Activated T-helper 17 cell treated with anti-CD3 and anti-CD28 coated beads, Interleukin-2, amount 50 U/mL, for 72 hours (primary cell): Measurements from ENCODE around the gene CCDC57. TPM values are rescaled to one million over a fixed set of nuclear protein-coding genes. Genes with fewer than 3 reads are reported as not detected.
A peak's percentile ranks its signal among the peaks of the same experiment; 100 is the strongest.

ENCODE experiments used
- ATAC-seq: fragments of 150-1000 bp; cut with Tn5 transposase; replicated peaks from 2 replicates; pipeline ENCODE4 v1.10.0; 2021; ENCODE audit warnings: mild to moderate bottlenecking, moderate library complexity
- H3K27ac Mint-ChIP-seq: one replicate; pipeline ENCODE4 v1.8.0; 2022; ENCODE audit warnings: mixed read lengths
- H3K27me3 Mint-ChIP-seq: one replicate; pipeline ENCODE4 v1.8.0; 2022; ENCODE audit warnings: mixed read lengths
- H3K36me3 Mint-ChIP-seq: one replicate; pipeline ENCODE4 v1.8.0; 2022; ENCODE audit warnings: low read depth, mild to moderate bottlenecking, mixed read lengths
- H3K4me1 Mint-ChIP-seq: one replicate; pipeline ENCODE4 v1.8.0; 2022; ENCODE audit warnings: mixed read lengths
- H3K4me3 Mint-ChIP-seq: one replicate; pipeline ENCODE4 v1.8.0; 2022; ENCODE audit warnings: mild to moderate bottlenecking, mixed read lengths
- H3K9me3 Mint-ChIP-seq: one replicate; pipeline ENCODE4 v1.8.0; 2022; ENCODE audit warnings: mixed read lengths
- total RNA-seq, 2 donors: library from RNA; stranded (reverse); gene quantifications; one replicate each; pipeline ENCODE4 v1.2.3, GENCODE V29; 2022

Gene CCDC57
- total RNA-seq, 2 donors from 2014 or later: 36.9 to 37.7 TPM

DNA sequence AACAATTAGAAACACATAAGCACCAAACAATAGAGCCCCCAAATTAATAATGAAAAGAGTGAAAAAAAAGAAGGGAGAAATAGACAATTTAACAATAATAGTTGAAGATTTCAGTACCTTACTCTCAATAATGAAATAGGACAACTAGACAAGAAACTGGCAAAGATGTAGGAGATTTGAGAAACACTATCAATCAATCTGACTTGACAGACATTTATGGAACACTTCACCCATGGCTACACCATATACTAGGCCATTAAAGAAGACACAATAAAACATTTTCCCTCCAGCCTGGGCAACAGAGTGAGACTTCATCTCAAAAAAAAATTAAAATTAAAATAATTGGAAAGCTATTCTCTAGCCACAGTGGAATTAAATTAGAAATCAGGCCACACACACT lies 142.0 kb downstream of the CCDC57 start:
- no peaks in the 10 kb centered on the region for H3K4me1 Mint-ChIP-seq
- H3K9me3 Mint-ChIP-seq: no peaks in the 10 kb centered on the region
- ATAC-seq: no peak
- no peaks in the 10 kb centered on the region for H3K27me3 Mint-ChIP-seq
- no peaks in the 10 kb centered on the region for H3K36me3 Mint-ChIP-seq
- H3K4me3 Mint-ChIP-seq: no peak overlapping the region
- no peak overlapping the region for H3K27ac Mint-ChIP-seq

DNA sequence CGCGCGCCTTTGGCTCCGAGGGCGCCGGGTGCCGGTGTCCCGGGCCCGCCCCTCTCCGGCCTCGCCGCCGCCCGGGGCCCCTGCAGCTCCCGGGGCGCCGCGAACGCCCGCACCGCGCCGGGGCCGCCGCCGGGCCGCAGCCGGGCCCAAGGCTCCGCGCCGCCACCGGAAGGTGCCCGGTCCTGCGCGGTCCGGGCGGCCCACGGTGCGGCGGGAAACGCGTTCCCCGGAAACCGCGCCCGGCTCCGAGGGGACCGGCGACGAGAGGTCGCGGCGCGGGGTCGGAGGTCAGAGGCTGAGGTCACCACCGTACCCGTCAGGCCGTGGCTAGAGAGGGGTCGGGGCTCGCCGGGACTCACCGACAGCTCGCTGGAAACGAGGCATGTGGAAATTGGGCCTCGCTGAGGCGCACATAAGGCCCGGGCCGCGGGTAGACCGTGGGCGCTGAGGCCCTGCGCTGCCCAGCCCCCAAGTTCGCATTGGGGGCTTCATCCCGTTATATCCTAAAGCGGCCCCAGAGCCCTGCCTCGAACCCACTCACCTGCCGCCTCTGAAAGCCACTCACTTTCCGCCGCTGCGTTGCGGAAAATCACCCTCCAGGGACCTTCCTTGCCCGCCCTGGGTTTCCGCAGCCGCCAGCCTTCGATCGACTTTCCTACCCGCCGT lies 146.9 kb downstream of the CCDC57 start, which contains the start of gene DUS1L:
Gene DUS1L (minus strand): TSS at position 167 of the 666 bp plus-strand sequence. CDS start 745 bp downstream, outside the sequence.
- Mint-ChIP-seq H3K27ac (peak within 1 kb of the TSS; percentile 95), H3K9me3 (no peaks in the 10 kb centered on the region), H3K27me3 (no peaks in the 10 kb centered on the region), H3K4me1 (no peaks in the 10 kb centered on the region), H3K4me3 (peak within 1 kb of the TSS; percentile 83), H3K36me3 (no peaks in the 10 kb centered on the region)
- peak; percentile 85 for ATAC-seq

DNA sequence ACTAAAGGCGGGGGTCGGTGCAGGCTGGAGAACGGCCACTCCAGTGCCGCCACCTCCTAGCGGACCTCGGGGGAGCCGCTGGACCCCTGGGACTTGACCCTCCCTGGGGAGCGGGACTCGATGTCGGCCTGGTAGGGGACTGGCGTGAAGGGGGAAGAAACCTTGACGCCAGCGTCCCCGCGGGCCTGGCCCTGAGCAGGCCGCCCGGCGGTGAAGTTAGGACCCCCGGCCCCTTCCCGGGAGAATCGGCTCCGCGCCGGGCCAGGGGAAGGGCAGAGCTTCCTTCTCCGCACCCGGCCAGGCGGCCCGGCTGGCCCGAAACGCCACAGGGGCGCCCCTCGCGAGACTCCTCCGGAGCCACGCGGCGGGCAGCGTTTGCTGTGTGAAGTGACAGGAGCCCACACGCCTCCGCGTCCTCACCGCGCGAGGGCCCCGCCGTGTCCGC lies 147.4 kb downstream of the CCDC57 start:
- Mint-ChIP-seq H3K9me3 (no peaks in the 10 kb centered on the region), H3K4me3 (peak overlapping the region; percentile 53), H3K4me1 (no peaks in the 10 kb centered on the region), H3K36me3 (peaks cover 2% of the 10 kb centered on the region), H3K27me3 (no peaks in the 10 kb centered on the region), H3K27ac (no peak overlapping the region)
- ATAC-seq: peak; percentile 59

DNA sequence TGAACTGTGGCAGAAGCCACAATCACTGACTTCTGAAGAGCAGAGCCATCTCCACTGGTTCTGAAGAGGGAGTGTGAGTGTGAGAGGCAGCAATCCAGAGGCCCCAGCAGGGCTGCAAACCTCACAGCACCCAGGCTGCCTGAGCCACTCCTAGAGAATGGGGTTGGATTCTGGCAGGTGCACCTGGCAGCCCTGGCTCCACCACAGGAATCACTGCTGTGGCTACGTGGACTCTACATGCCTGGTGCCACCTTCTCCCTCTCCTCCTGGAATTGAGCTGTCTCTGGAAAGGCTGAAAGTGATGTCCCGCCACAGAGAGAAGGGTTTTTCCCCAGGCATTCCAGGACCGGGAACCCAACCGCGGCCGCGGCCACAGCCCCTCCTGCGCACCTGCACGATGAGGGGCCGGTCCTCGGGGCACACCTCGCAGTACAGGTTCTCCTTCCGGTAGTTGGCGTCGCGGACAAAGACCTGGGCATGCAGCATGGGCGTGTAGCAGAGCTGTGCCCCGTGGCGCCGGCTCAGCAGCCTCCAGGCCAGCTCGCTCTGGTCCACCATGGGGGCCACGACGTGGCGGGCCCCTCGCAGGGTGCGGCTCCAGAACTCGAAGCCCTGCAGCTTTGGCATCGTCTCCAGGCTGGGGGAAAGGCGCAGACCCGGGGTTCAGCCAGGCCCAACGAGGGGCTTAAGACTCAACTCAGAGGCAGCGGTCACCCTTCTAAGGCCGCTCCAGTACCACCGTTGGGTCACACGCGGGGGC lies 148.0 kb downstream of the CCDC57 start:
- no peaks in the 10 kb centered on the region for H3K4me1 Mint-ChIP-seq
- peak; percentile 25 for ATAC-seq
- H3K4me3 Mint-ChIP-seq: peak overlapping the region; percentile 53
- peaks cover 5% of the 10 kb centered on the region for H3K36me3 Mint-ChIP-seq
- H3K9me3 Mint-ChIP-seq: no peaks in the 10 kb centered on the region
- no peaks in the 10 kb centered on the region for H3K27me3 Mint-ChIP-seq
- no peak overlapping the region for H3K27ac Mint-ChIP-seq

DNA sequence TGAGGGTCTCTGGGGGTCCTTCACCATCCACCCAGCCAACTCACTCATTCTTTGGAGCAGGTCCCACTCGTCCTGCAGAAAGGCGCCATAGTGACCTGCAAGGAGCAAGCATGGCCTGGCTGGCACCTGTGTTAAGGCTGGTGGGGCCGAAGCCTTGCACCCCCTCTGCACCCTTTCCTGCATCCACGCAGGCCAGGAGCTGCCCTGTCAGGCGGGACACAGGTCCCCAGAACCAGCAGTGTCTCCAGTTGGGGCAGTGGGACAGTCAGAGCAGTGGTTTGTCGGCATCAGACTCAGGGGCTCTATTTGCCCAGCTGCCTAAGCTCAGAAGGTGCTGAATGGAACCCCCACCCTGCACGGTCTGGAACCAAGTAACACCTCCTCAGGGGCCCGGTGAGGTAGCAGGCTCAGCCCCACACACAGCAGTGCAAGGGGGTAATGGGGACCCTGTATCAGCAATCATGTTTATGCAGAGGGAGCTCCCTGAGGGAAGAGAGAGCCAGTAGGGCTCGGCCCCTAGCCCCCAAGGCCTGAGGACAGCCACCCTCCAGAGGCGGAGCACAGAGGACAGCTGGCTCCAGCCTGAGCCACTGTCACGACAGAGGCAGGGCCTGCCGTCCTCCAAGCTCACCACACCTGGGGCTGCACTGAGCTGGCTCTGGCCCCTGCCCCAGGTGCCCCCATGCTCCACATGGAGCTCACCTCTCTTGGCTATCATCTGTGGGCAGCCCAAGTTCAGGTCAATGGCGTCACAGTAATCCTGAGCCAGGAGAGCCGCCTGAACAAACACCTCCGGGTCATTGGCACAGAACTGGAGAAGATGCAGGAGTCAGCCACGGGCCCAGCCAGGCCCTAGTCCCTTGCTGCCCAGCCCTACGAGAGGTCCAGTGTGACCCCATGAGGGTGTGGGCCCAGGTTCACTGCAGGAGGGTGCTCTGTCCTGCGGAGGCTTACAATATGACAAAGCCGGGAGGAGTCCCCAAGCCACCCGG lies 148.9 kb downstream of the CCDC57 start:
- no peaks in the 10 kb centered on the region for H3K27me3 Mint-ChIP-seq
- no peak overlapping the region for H3K27ac Mint-ChIP-seq
- peak overlapping the region; percentile 53 for H3K4me3 Mint-ChIP-seq
- H3K9me3 Mint-ChIP-seq: no peaks in the 10 kb centered on the region
- H3K4me1 Mint-ChIP-seq: no peaks in the 10 kb centered on the region
- H3K36me3 Mint-ChIP-seq: peaks cover 5% of the 10 kb centered on the region
- no peak for ATAC-seq

DNA sequence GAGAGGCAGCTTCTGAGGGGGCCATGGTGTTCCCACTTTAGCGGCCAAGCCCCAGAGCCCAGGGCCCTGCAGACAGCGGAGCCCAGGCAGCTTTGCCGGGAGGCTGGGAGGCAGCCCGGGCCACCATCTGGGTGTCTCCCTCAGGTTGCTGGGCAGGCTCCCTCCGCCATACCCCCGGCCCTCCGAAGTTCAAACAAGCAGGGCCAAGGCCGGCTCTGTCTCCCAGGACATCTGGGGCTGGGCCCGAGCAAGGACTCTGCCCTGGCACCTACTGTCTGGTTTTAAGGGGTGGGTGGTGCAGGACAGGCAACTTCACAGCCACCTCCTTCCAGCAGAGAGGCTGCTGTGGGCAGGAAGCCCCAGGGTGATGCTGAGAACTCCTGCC lies 149.7 kb downstream of the CCDC57 start:
- Mint-ChIP-seq H3K27me3 (no peaks in the 10 kb centered on the region), H3K27ac (no peak overlapping the region), H3K36me3 (peaks cover 7% of the 10 kb centered on the region), H3K4me3 (no peak overlapping the region), H3K4me1 (no peaks in the 10 kb centered on the region), H3K9me3 (no peaks in the 10 kb centered on the region)
- ATAC-seq: no peak

DNA sequence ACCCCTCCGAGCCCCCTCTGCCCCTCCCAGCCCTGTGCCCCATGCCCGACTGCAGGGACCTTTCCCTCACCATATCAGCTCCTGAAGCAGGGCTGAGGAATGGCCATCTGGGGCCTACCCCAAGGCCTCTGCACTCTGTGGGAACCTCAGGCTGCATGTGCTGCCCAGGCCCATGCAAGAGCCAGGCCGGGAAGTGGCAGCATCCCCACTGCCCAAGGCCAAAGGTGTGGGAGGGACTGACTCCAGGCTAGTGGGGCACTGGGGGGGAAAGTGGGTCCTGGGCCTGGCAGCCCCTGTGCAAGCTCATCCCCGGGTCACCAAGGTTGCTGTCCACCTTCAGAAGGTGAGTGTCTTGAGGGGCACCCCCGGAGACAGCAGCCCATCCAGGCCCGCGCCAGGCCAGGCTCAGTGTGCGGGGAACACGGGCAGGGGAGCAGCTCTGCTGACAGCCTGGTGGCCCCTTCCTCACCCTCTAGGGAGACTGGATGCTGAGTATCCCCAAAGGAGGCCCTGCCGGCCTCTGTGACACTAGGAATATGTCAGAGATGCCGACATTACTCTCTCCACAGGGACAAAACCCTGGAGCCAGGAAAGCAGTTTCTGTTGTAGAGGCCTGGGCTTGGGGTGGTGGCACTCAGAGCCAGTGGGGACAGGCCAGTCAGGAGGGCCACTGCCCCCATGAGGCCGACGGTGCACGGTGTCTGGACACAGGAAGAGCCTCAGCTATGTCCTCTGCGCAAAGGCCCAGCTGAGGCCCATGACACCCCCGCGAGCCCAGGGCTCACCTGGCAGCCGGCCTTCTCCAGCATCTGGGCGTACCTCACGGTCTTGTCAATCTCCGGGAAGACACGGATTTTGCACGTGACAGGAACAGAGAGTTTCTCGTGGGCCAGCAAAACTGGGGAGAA lies 150.3 kb downstream of the CCDC57 start:
- H3K4me3 Mint-ChIP-seq: no peak overlapping the region
- ATAC-seq: no peak
- no peaks in the 10 kb centered on the region for H3K27me3 Mint-ChIP-seq
- no peaks in the 10 kb centered on the region for H3K9me3 Mint-ChIP-seq
- peaks cover 12% of the 10 kb centered on the region for H3K36me3 Mint-ChIP-seq
- H3K4me1 Mint-ChIP-seq: no peaks in the 10 kb centered on the region
- H3K27ac Mint-ChIP-seq: no peak overlapping the region

DNA sequence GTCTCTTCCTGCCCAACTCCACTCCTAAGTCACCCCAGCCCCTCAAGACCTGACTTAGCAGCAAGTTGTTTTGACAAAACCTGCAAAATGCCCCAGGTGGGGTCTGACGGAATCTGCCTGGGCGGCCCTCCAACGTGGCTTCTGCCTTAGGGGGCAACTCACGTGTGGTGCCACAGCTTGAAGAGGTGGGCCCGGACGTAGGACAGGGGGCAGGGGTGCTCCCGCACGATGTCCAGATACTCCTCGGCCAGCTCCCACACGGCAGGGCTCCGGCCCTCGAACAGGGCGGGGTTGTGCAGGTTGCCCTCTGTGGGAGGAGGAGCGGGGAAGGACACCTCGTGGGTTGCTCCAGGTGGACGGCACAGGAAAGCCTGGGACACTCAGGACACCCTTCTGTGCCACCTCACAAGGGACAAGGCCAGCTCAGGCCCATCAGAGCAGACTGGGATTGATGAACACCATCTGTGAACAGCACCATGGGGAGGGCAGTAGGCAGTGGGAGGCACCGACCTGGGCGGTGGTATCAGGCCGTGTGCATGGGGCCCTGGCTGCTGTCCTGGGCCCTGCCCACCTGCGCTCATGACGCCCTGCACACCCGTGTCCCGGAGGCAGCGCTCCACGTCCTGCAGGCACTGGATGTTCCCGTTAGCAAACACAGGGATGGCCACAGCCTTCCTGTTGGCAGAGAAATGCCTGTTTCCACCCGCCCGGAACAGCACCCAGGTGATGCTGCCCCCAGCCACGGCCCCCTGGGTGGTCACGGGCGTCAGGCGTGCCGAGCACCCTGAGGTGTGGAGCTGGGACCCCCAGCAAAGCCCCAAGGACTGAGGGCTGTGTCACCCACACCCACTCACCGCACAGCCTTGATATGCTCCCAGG lies 151.4 kb downstream of the CCDC57 start:
- Mint-ChIP-seq H3K4me3 (no peak overlapping the region), H3K4me1 (no peaks in the 10 kb centered on the region), H3K27me3 (no peaks in the 10 kb centered on the region), H3K27ac (no peak overlapping the region), H3K36me3 (peaks cover 12% of the 10 kb centered on the region), H3K9me3 (no peaks in the 10 kb centered on the region)
- no peak for ATAC-seq

DNA sequence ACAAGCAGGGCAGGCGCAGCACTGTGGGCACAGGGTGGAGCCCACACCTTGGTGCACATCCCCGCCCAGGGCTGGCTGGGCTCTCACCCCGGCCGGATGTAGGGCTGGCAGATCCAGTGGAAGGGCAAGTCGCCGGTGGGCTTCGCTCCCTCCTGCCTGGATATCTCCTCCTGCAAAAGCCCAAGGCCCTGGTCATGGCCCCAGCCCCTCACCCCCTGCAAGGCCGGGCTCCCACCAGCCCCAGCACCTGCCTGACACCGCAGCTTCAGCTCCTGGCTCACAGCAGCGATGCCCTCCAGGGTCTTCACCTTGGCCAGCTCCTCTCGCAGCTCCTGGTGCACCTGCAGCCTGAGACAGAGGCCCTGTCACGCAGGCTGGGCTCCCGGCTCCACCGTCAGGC lies 152.0 kb downstream of the CCDC57 start:
- H3K4me3 Mint-ChIP-seq: no peak overlapping the region
- peaks cover 12% of the 10 kb centered on the region for H3K36me3 Mint-ChIP-seq
- H3K27ac Mint-ChIP-seq: no peak overlapping the region
- no peaks in the 10 kb centered on the region for H3K4me1 Mint-ChIP-seq
- H3K9me3 Mint-ChIP-seq: no peaks in the 10 kb centered on the region
- no peak for ATAC-seq
- H3K27me3 Mint-ChIP-seq: no peaks in the 10 kb centered on the region

DNA sequence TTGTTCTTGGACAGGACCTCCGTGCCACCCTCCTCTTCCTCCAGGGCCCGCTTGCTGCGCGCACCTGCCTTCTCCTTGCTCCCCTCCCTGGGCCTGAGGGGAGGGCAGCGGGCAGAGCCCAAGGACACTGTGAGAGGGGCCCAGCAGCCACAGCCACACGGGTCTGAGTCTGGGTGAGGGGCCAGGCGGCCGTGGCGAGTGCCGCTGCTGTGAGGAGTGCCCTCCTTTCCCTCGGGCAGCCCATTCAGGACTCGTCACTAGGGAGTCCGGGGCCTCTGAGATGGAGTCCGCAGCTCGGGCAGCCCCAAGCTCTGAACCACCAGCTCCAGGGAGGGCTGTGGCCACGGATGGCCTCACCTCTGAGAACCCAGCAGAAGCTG lies 152.7 kb downstream of the CCDC57 start:
- H3K9me3 Mint-ChIP-seq: no peaks in the 10 kb centered on the region
- no peak overlapping the region for H3K27ac Mint-ChIP-seq
- H3K4me3 Mint-ChIP-seq: no peak overlapping the region
- no peaks in the 10 kb centered on the region for H3K4me1 Mint-ChIP-seq
- H3K27me3 Mint-ChIP-seq: no peaks in the 10 kb centered on the region
- H3K36me3 Mint-ChIP-seq: peaks cover 16% of the 10 kb centered on the region
- no peak for ATAC-seq

DNA sequence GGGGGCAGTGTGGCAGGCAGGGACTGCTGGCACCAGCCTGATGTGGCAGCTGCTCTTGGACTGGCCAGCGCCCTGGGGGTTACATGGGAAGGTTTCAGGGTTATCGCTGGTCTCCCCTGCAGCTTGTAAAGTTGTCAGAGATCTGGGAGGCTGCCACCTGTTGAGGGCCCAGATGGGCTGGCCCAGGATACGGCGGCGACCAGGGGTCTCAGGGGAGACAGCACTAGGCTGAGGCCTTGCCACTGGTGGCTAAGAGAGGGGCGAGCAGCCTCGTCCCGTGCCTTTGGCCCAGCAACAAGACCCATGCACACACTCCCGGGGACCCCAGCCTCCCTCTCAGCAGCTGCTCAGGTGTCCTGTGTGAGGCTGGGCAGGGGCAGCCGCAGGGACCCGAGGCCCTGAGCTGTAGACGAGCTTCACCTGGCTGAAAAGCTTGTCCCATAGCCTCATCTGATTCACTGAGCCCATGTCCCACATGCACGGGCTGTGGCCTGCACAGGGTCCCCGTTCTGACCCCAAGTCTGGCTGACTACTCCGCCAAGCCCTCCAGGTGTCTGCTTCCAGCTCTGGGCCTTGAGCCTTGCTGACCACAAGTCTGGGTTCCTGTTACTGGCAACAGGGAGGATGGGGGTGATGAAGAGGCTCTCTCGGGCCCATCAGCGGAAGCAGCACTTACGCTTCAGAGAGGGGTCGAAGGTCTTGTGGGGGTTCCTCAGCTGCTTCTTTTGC lies 153.2 kb downstream of the CCDC57 start:
- Mint-ChIP-seq H3K36me3 (peaks cover 18% of the 10 kb centered on the region), H3K4me3 (no peak overlapping the region), H3K27me3 (no peaks in the 10 kb centered on the region), H3K27ac (no peak overlapping the region), H3K4me1 (no peaks in the 10 kb centered on the region), H3K9me3 (no peaks in the 10 kb centered on the region)
- ATAC-seq: no peak

DNA sequence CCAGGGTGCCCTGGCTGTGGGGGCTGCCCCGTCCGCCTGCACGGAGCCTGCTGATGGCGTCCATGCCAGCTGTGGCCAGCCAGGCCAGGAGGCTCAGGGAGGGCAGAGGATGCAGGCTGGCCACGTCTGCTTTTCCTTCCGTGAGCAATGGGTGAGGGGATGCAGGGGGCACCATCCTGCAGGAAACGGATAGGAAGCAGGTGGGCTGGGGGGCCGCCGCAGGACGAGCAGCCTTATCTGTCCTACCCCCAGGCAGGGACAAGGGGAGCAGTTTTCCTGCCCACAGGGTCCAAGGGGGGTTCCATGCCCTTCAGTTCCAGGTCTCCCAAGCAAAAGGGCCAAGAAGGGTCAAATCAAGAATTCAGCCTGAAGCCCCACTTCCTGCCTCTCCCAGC lies 153.8 kb downstream of the CCDC57 start:
- Mint-ChIP-seq H3K4me1 (no peaks in the 10 kb centered on the region), H3K9me3 (no peaks in the 10 kb centered on the region), H3K27me3 (no peaks in the 10 kb centered on the region), H3K36me3 (peaks cover 18% of the 10 kb centered on the region), H3K4me3 (no peak overlapping the region), H3K27ac (no peak overlapping the region)
- ATAC-seq: no peak
